ENCODE results near the gene ZFYVE1.

- TF ChIP-seq CTCF (IDR thresholded peaks at IDR 0.05; ENCODE audit: insufficient read depth, low read length) (no peak), REST (IDR thresholded peaks at IDR 0.05; ENCODE audit: insufficient replicate concordance, low read depth) (no peak)
These were observed 26.8 kb downstream of the ZFYVE1 start for GRCh38 chr14:73000073-73000472.

All from HL-60 (cell line).